ENCODE results near the gene CRTC3. TPM values are rescaled to one million over a fixed set of nuclear protein-coding genes. Genes with fewer than 3 reads are reported as not detected.
A peak's percentile ranks its signal among the peaks of the same experiment; 100 is the strongest.
"Not testable (repeated sequence)": the region's sequence is repeated elsewhere in the genome, so short reads cannot be mapped to it uniquely, and the experiment has no call there.

The CRTC3 gene
- total RNA-seq, 1 donor from 2014 or later = 39.7 TPM

DNA sequence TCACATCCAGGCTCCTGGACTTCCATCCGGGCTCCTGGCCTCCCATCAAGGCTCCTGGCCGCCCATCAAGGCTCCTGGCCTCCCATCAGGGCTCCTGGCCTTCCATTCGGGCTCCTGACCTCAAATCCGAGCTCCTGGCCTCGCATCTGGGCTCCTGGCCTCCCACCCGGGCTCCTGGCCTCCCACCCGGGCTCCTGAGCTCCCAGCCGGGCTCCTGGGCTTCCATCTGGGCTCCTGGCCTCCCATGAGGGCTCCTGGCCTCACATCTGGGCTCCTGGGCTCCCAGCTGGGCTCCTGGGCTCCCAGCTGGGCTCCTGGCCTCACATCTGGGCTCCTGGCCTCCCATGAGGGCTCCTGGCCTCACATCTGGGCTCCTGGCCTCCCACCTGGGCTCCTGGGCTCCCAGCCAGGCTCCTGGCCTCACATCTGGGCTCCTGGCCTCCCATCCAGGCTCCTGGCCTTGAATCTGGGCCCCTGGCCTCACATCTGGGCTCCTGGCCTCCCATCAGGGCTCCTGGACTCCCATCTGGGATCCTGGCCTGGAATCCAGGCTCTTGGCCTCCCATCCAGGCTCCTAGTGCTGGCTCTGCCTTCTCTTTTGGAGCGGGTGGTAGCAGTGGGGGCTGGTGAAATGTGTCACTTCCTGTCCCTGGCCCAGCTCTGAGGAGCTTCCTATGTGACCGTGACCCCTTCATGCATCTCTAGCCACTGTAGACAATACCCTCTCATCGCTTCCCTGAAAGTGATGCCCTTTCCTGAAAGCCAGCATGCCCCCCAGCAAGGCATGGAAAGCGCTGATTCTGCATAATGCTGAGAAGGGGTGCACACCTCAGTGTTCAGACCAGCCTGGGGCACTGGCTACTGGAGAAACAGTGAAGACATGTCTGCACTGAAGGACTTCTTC, 124.8 kb downstream of the CRTC3 start:
- no peak overlapping the region for H3K4me3 Mint-ChIP-seq (ENCODE audit: unreplicated experiment)
- no peak overlapping the region for H3K27ac Mint-ChIP-seq (ENCODE audit: unreplicated experiment)
- TF ChIP-seq, protein P1, sequence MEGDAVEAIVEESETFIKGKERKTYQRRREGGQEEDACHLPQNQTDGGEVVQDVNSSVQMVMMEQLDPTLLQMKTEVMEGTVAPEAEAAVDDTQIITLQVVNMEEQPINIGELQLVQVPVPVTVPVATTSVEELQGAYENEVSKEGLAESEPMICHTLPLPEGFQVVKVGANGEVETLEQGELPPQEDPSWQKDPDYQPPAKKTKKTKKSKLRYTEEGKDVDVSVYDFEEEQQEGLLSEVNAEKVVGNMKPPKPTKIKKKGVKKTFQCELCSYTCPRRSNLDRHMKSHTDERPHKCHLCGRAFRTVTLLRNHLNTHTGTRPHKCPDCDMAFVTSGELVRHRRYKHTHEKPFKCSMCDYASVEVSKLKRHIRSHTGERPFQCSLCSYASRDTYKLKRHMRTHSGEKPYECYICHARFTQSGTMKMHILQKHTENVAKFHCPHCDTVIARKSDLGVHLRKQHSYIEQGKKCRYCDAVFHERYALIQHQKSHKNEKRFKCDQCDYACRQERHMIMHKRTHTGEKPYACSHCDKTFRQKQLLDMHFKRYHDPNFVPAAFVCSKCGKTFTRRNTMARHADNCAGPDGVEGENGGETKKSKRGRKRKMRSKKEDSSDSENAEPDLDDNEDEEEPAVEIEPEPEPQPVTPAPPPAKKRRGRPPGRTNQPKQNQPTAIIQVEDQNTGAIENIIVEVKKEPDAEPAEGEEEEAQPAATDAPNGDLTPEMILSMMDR (IDR thresholded peaks at IDR 0.05) = no peak
- H3K9me3 Mint-ChIP-seq (ENCODE audit: low read depth) = no peaks in the 10 kb centered on the region
- H3K4me1 Mint-ChIP-seq (ENCODE audit: low read depth) = peaks cover 13% of the 10 kb centered on the region
- no peaks in the 10 kb centered on the region for H3K27me3 Mint-ChIP-seq (ENCODE audit: low read depth)
- no peaks in the 10 kb centered on the region for H3K36me3 Mint-ChIP-seq (ENCODE audit: low read depth)
- DNase-seq (ENCODE audit: low spot score) = no peak

DNA sequence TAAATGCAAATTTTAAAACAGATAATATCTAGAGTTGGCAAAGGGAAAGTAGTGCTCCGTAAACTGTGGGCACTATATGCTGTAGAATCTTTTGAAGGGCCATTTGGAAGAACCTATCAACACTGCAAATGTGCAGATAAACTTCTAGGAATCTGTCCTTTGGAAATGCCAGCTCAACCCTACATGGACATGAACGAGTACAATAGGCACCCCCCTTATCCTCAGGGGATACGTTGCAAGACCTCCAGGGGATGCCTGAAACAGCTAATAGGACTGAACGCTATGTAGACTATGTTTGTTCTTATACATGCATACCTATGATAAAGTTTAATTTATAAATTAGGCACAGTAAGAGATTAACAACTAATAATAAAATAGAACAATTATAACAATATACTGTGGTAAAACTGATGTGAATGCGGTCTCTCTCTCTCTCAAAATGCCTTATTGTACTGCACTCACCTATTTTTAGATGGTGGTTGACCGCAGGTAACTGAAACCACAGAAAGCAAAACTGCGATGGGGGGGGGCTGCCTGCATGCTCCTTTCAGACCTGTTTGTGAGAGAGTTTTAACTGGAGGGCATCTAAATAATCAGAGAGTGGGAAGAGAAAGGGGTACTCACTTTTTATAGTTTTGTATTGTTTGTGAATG, 127.9 kb downstream of the CRTC3 start:
- H3K4me1 Mint-ChIP-seq (ENCODE audit: low read depth) = peaks cover 25% of the 10 kb centered on the region
- not testable (repeated sequence) for H3K27ac Mint-ChIP-seq (ENCODE audit: unreplicated experiment); H3K27me3 Mint-ChIP-seq (ENCODE audit: low read depth); H3K9me3 Mint-ChIP-seq (ENCODE audit: low read depth); H3K36me3 Mint-ChIP-seq (ENCODE audit: low read depth); DNase-seq (ENCODE audit: low spot score); H3K4me3 Mint-ChIP-seq (ENCODE audit: unreplicated experiment)

DNA sequence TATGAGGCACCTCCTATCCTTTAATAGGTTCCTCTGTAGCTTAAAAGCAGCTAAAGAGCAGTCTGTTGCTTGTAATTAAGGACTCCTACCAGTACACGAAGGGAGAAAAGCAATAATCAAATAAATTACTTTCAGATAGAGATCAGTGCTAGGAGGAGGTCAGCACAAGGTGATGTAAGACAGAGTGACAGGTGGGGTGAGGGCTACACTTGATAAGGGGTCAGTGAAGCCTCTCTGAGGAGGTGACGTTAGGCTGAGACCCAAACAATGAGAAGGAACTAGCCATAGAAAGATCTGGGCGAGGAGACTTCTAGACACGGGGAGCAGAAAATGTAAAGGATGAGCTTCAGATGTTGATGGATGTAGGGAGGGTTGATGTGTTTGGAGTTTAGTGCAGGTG, 129.8 kb downstream of the CRTC3 start:
- peaks cover 3% of the 10 kb centered on the region for H3K9me3 Mint-ChIP-seq (ENCODE audit: low read depth)

DNA sequence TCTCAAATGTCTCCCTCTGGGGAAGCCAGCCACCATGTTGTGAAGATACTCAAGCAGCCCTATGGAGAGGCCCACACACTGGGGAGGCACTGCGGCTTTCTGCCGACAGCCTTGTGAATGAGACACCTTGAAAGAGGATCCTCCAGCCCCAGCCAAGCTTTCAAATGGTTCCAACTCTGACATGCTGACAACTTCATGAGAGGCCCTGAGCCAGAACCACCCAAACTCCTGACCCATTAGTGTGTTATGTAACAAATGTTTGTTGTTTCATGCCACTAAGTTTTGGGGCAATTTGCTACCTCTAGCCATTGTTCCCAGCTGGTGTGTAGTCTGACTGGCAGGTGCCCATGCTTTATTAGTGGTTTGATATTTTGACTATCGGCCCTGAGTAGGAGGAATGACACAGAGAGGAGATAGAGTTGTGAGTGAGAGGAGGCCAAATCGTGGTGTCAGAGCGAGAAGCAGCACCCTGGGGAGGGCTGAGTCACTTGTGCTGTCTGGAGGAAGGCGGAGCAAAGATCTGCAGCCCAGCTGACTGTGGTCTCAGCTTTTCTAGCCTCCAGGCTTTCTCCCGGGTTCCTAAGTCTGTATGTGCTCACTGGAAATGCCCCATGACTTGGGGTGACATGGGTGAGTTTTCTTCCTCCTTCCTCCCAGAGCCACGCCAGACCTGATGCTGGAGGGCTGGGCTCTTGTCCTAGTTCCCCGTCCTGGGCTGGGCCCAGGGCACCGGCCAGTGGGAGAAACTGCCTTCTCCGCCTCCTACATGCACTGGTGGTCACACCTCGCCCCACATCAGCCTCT, 130.7 kb downstream of the CRTC3 start:
- no peak overlapping the region for H3K4me3 Mint-ChIP-seq (ENCODE audit: unreplicated experiment)
- H3K4me1 Mint-ChIP-seq (ENCODE audit: low read depth) = peaks cover 25% of the 10 kb centered on the region
- H3K36me3 Mint-ChIP-seq (ENCODE audit: low read depth) = no peaks in the 10 kb centered on the region
- H3K27me3 Mint-ChIP-seq (ENCODE audit: low read depth) = no peaks in the 10 kb centered on the region
- no peak for DNase-seq (ENCODE audit: low spot score)
- H3K27ac Mint-ChIP-seq (ENCODE audit: unreplicated experiment) = peak overlapping the region; percentile 94
- TF ChIP-seq, protein P1 (IDR thresholded peaks at IDR 0.05) = no peak
- H3K9me3 Mint-ChIP-seq (ENCODE audit: low read depth) = peaks cover 3% of the 10 kb centered on the region

More for the DNA sequence above, 129.8 kb downstream of the CRTC3 start:
- DNase-seq (ENCODE audit: low spot score) = no peak
- Mint-ChIP-seq H3K4me1 (ENCODE audit: low read depth) (peaks cover 25% of the 10 kb centered on the region), H3K27me3 (ENCODE audit: low read depth) (no peaks in the 10 kb centered on the region), H3K27ac (ENCODE audit: unreplicated experiment) (no peak overlapping the region), H3K36me3 (ENCODE audit: low read depth) (no peaks in the 10 kb centered on the region), H3K4me3 (ENCODE audit: unreplicated experiment) (no peak overlapping the region)
- TF ChIP-seq, protein P1 (IDR thresholded peaks at IDR 0.05) = no peak

DNA sequence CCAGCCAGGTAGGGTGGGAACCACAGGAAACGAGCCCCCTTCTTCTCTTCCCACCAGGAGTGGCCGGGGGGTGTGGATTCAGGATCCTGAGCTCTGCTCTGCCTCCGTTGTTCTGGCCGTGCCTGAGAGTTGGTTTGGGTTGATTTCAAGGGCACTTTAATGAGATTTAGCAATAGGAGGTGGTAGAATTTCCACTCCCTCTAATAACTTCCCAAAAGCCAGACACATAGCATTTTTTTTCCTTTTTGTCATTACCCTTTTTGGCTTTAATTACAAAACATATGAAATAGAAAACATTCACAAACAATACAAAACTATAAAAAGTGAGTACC, 131.2 kb downstream of the CRTC3 start:
- not testable (repeated sequence) for H3K27me3 Mint-ChIP-seq (ENCODE audit: low read depth); H3K36me3 Mint-ChIP-seq (ENCODE audit: low read depth)
- peak overlapping the region; percentile 78 for H3K27ac Mint-ChIP-seq (ENCODE audit: unreplicated experiment)

DNA sequence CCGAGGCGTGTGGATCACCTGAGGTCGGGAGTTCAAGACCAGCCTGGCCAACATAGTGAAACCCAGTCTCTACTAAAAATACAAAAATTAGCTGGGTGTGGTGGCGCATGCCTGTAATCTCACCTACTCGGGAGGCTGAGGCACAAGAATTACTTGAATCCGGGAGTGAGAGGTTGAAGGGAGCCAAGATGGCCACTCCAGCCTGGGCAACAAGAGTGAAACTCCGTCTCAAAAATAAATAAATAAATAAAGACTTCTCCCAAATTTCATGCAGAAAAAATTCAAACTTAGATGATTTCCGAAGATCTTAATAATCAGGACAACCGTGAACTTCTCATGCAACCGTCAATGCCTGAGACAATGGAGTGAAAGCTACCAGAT, 134.3 kb downstream of the CRTC3 start:
- not testable (repeated sequence) for DNase-seq (ENCODE audit: low spot score); H3K9me3 Mint-ChIP-seq (ENCODE audit: low read depth); H3K27ac Mint-ChIP-seq (ENCODE audit: unreplicated experiment); H3K36me3 Mint-ChIP-seq (ENCODE audit: low read depth); H3K4me3 Mint-ChIP-seq (ENCODE audit: unreplicated experiment); H3K27me3 Mint-ChIP-seq (ENCODE audit: low read depth)
- peaks cover 35% of the 10 kb centered on the region for H3K4me1 Mint-ChIP-seq (ENCODE audit: low read depth)

More for the DNA sequence above, 131.2 kb downstream of the CRTC3 start:
- H3K4me3 Mint-ChIP-seq (ENCODE audit: unreplicated experiment); DNase-seq (ENCODE audit: low spot score); H3K9me3 Mint-ChIP-seq (ENCODE audit: low read depth): not testable (repeated sequence)
- H3K4me1 Mint-ChIP-seq (ENCODE audit: low read depth) = peaks cover 25% of the 10 kb centered on the region
